Measurements from ENCODE around the gene PTPN6. TPM values are rescaled to one million over a fixed set of nuclear protein-coding genes. Genes with fewer than 3 reads are reported as not detected.

The PTPN6 gene
- total RNA-seq: under 0.01 and 0.09 TPM in 2 replicates

GRCh38 chr12:6950811-6951540, at the start of gene PTPN6:
PTPN6 (plus strand) TSS chr12:6951356; CDS start chr12:6951513, 157 bp downstream.

GRCh38 chr12:6904280-6905276, 46.6 kb upstream of the PTPN6 start, which contains the start of gene LRRC23:
LRRC23 (plus strand) TSS chr12:6904822; CDS start chr12:6905634, 812 bp downstream.

DNA sequence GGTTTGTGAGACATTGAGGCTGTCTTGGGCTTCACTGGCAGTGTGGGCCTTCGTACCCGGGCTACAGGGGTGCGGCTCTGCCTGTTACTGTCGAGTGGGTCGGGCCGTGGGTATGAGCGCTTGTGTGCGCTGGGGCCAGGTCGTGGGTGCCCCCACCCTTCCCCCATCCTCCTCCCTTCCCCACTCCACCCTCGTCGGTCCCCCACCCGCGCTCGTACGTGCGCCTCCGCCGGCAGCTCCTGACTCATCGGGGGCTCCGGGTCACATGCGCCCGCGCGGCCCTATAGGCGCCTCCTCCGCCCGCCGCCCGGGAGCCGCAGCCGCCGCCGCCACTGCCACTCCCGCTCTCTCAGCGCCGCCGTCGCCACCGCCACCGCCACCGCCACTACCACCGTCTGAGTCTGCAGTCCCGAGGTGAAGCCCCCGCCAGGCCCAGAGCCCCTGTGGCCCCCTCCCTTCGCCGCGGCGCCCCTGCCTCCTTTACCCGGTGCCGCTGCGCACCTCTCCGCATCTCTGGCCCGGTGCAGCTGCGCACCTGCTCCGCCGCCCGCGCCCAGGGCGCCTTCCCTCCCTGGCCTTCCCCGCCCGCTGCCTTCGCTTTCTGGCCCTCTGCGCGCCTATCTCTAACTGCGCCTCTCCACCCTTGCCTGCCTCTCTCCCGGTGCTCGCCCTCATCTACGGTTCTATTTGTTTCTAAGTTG, 36.8 kb upstream of the PTPN6 start, which contains the start of gene ENO2:
Gene ENO2 (plus strand): TSS at position 335 of the 701 bp plus-strand sequence. CDS start 1,253 bp downstream, outside the sequence.

DNA sequence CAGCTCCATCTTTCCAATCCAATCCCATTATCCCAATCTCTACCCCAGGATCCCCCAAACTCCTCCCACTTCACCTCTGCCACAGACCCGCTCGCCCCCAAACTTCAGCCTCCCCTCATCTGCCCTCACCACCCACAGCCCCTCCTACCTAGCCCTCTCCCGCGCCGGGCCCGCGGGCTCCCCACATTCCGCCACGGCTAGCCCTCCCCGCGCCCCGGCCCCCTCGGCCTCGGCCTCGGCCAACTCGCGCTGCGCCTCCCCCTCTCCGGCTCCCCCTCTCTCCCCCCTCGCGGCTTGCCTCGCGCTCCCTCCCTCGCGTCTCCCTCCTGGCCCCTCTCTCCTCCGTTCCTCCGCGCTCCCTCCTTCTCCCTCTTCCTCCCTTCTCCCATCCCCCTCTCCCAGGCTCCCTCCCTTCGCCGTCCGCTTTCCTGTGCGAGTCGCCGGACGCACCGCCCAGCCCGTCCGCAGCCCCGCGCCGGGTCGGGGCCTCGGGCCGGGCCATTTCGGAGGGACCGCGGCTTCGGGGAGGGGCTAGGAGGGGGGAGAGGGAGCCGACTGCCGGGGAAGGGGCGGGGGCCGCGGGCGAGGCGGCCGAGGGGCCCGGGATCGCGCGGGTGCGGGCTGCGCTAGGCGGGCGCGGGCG, 23.7 kb upstream of the PTPN6 start, which contains the start of gene ATN1:
Gene ATN1 (plus strand): TSS at position 581 of the 643 bp plus-strand sequence. CDS start 6,043 bp downstream, outside the sequence.

GRCh38 chr12:6943722-6944380, 7.3 kb upstream of the PTPN6 start, which contains the start of the genes C12orf57 and RNU7-1:
C12orf57 (plus strand) TSS chr12:6944022; CDS start chr12:6944122, 100 bp downstream.
RNU7-1 (plus strand) TSS chr12:6943816.

Other genes with a start within 250 kb of the PTPN6 start
- 78.9 and 89.7 TPM in 2 replicates for gene COPS7A, start 227.3 kb upstream of the PTPN6 start, total RNA-seq
- gene MLF2, start 198.2 kb upstream of the PTPN6 start, total RNA-seq: 106 and 115 TPM in 2 replicates
- gene PTMS, start 185.0 kb upstream of the PTPN6 start, total RNA-seq: 18.7 and 28.0 TPM in 2 replicates
- 0.14 and 0.18 TPM in 2 replicates for gene LAG3, start 178.8 kb upstream of the PTPN6 start, total RNA-seq
- gene CD4, start 161.8 kb upstream of the PTPN6 start, total RNA-seq: 0.28 and 0.43 TPM in 2 replicates
- gene GPR162, start 129.5 kb upstream of the PTPN6 start, total RNA-seq: 2.8 and 3.0 TPM in 2 replicates
- 78.9 and 105 TPM in 2 replicates for gene P3H3, start 122.9 kb upstream of the PTPN6 start, total RNA-seq
- gene GNB3, start 110.4 kb upstream of the PTPN6 start, total RNA-seq: 0.92 and 1.3 TPM in 2 replicates
- 2.0 and 2.1 TPM in 2 replicates for gene CDCA3, start 100.1 kb upstream of the PTPN6 start, total RNA-seq
- 71.1 and 76.5 TPM in 2 replicates for gene USP5, start 99.2 kb upstream of the PTPN6 start, total RNA-seq
- gene TPI1, start 83.8 kb upstream of the PTPN6 start, total RNA-seq: 1,608 and 1,630 TPM in 2 replicates
- 6.5 and 6.7 TPM in 2 replicates for gene SPSB2, start 78.1 kb upstream of the PTPN6 start, total RNA-seq
- gene LRRC23, start 46.5 kb upstream of the PTPN6 start, total RNA-seq: 9.5 and 14.1 TPM in 2 replicates
- gene ENO2, start 36.8 kb upstream of the PTPN6 start, total RNA-seq: 11.7 and 44.1 TPM in 2 replicates
- gene ATN1, start 23.4 kb upstream of the PTPN6 start, total RNA-seq: 5.0 and 7.5 TPM in 2 replicates
- not detected in 2 replicates for gene RNU7-1, start 7.5 kb upstream of the PTPN6 start, total RNA-seq
- gene C12orf57, start 7.3 kb upstream of the PTPN6 start, total RNA-seq: 170 and 215 TPM in 2 replicates
- 147 and 183 TPM in 2 replicates for gene PHB2, start 19.3 kb downstream of the PTPN6 start, total RNA-seq
- gene EMG1, start 19.6 kb downstream of the PTPN6 start, total RNA-seq: 32.4 and 39.4 TPM in 2 replicates
- gene LPCAT3, start 67.1 kb downstream of the PTPN6 start, total RNA-seq: 13.8 and 17.2 TPM in 2 replicates
- gene C1S, start 109.4 kb downstream of the PTPN6 start, total RNA-seq: 545 and 658 TPM in 2 replicates
- 197 and 242 TPM in 2 replicates for gene C1R, start 141.1 kb downstream of the PTPN6 start, total RNA-seq
- gene C1RL, start 157.9 kb downstream of the PTPN6 start, total RNA-seq: 41.5 and 51.9 TPM in 2 replicates
- not detected in 2 replicates for gene RBP5, start 177.5 kb downstream of the PTPN6 start, total RNA-seq
- gene CLSTN3, start 179.0 kb downstream of the PTPN6 start, total RNA-seq: 11.5 and 13.7 TPM in 2 replicates
- gene PEX5, start 238.3 kb downstream of the PTPN6 start, total RNA-seq: 29.7 and 32.4 TPM in 2 replicates

All from smooth muscle cell of bladder (primary cell).